ENCODE data around the gene MLC1.

MLC1 gene

GRCh38 chr22:50084080-50084477 is 1.1 kb downstream of the MLC1 start:
- no peak overlapping the region for H3K4me3 ChIP-seq (ENCODE audit: low read depth, low read length)
- TF ChIP-seq, protein P1, sequence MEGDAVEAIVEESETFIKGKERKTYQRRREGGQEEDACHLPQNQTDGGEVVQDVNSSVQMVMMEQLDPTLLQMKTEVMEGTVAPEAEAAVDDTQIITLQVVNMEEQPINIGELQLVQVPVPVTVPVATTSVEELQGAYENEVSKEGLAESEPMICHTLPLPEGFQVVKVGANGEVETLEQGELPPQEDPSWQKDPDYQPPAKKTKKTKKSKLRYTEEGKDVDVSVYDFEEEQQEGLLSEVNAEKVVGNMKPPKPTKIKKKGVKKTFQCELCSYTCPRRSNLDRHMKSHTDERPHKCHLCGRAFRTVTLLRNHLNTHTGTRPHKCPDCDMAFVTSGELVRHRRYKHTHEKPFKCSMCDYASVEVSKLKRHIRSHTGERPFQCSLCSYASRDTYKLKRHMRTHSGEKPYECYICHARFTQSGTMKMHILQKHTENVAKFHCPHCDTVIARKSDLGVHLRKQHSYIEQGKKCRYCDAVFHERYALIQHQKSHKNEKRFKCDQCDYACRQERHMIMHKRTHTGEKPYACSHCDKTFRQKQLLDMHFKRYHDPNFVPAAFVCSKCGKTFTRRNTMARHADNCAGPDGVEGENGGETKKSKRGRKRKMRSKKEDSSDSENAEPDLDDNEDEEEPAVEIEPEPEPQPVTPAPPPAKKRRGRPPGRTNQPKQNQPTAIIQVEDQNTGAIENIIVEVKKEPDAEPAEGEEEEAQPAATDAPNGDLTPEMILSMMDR (IDR thresholded peaks at IDR 0.05; ENCODE audit: insufficient read depth, low read depth, low read length, missing control alignments): no peak
- no peak for DNase-seq (ENCODE audit: low read depth)

- no peak for DNase-seq (ENCODE audit: low read depth)
- H3K4me3 ChIP-seq (ENCODE audit: low read depth, low read length): no peak overlapping the region
- TF ChIP-seq, protein P1 (IDR thresholded peaks at IDR 0.05; ENCODE audit: insufficient read depth, low read depth, low read length, missing control alignments): no peak
These were observed 1.7 kb downstream of the MLC1 start for GRCh38 chr22:50083462-50084079.

DNA sequence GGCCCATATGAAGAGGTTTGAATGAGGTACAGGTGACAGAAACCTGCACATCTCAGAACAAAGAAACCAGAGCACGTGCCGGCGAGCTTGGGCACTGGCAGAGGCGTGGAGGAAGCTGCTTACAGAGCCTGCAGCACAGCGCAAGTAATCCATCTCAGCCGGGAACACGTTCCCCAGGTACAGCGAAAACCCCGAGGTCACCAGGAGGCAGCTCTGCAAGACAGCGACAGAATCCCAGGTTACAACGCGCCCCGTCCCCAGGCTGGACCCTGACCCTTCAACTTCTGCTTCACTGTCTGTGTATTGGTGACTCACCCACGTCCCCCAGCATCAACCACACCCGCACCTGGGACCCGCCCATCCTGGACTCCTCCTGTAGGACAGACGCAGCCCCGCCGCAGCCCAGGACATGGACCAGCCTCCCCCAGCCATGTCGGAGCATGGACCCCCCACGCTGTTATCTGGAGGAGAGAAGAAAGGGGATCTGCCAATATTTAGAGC is 2.2 kb downstream of the MLC1 start:
- TF ChIP-seq, protein P1 (IDR thresholded peaks at IDR 0.05; ENCODE audit: insufficient read depth, low read depth, low read length, missing control alignments): no peak
- DNase-seq (ENCODE audit: low read depth): no peak
- H3K4me3 ChIP-seq (ENCODE audit: low read depth, low read length): no peak overlapping the region

GRCh38 chr22:50082197-50082715 is 3.0 kb downstream of the MLC1 start:
- H3K4me3 ChIP-seq (ENCODE audit: low read depth, low read length): no peak overlapping the region
- no peak for DNase-seq (ENCODE audit: low read depth)
- TF ChIP-seq, protein P1 (IDR thresholded peaks at IDR 0.05; ENCODE audit: insufficient read depth, low read depth, low read length, missing control alignments): no peak

- H3K4me3 ChIP-seq (ENCODE audit: low read depth, low read length): no peak overlapping the region
- DNase-seq (ENCODE audit: low read depth): no peak
- TF ChIP-seq, protein P1 (IDR thresholded peaks at IDR 0.05; ENCODE audit: insufficient read depth, low read depth, low read length, missing control alignments): no peak
These were observed 3.6 kb downstream of the MLC1 start for GRCh38 chr22:50081426-50082196.

- DNase-seq (ENCODE audit: low read depth): no peak
- H3K4me3 ChIP-seq (ENCODE audit: low read depth, low read length): no peak overlapping the region
- TF ChIP-seq, protein P1 (IDR thresholded peaks at IDR 0.05; ENCODE audit: insufficient read depth, low read depth, low read length, missing control alignments): no peak
These were observed 5.2 kb downstream of the MLC1 start for GRCh38 chr22:50080077-50080465.
